Activated CD4-positive, alpha-beta T cell treated with anti-CD3 and anti-CD28 coated beads, Interleukin-2, Interleukin-6, amounts not matched to agents 100 ng/mL and 50 ng/mL, durations not matched to agents 16 hours and 8 hours (primary cell): ENCODE data around the gene DGCR8.

Experiments
- DNase-seq: peaks from one replicate; pipeline ENCODE4 v3.0.0-alpha.2; 2020

Gene DGCR8

DNA sequence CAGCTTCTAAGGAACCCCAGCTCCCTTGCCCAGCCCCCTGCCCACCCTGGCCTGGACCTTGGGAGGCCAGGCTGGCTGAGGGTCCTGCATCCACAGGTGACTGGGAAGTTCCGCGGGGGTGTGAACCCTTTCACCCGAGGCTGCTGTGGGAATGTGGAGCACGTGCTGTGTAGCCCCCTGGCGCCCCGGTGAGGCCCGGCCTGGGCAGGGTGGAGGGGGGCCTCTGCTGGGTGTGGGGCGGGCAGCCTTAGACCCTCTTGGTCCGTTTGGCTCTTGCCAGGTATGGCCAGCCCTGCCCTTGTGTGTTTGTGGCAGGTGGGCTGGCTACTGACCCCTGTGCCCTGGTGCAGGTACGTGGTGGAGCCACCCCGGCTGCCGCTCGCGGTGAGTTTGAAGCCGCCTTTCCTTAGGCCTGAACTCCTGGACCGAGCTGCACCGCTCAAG, 60.5 kb downstream of the DGCR8 start:
- DNase-seq: no peak

DNA sequence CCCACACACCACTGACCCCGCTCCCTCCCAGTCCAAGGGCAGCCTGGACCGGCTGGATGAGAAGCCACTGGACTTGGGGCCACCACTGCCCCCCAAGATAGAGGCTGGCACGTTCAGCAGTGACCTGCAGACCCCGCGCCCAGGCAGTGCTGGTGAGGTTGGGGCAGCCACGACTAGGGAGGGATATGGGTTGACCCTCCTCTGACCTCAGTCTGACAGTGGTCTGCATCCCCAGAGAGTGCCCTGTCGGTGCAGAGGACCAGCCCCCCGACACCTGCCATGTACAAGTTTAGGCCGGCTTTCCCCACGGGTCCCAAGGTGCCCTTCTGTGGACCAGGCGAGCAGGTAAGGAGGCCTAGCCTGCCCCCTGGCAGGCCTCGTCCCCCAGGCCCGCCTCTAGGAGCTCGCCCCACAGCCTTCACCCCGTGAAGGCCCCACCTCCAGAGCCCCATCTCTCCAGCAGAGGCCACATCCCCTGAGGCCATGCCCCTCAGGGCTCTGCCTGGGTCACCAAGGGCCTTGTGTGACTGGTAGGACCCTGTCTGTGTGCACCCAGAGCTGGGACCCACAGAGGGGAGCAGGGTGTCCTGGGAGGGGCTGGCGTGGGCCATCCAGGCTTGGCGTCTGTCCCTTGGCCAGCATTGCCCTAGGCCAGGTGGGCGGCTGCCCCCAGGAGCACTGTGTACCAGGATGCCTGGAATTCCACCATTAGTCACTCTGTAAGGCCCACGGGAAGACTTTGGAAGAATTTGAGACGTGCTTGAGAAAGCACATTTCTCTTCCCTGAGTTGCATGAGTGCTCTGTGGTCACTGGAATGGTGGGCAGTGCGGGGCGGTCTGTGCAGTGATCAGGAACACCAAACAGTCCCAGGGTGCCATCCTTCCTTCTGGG, 61.4 kb downstream of the DGCR8 start:
- DNase-seq: no peak

DNA sequence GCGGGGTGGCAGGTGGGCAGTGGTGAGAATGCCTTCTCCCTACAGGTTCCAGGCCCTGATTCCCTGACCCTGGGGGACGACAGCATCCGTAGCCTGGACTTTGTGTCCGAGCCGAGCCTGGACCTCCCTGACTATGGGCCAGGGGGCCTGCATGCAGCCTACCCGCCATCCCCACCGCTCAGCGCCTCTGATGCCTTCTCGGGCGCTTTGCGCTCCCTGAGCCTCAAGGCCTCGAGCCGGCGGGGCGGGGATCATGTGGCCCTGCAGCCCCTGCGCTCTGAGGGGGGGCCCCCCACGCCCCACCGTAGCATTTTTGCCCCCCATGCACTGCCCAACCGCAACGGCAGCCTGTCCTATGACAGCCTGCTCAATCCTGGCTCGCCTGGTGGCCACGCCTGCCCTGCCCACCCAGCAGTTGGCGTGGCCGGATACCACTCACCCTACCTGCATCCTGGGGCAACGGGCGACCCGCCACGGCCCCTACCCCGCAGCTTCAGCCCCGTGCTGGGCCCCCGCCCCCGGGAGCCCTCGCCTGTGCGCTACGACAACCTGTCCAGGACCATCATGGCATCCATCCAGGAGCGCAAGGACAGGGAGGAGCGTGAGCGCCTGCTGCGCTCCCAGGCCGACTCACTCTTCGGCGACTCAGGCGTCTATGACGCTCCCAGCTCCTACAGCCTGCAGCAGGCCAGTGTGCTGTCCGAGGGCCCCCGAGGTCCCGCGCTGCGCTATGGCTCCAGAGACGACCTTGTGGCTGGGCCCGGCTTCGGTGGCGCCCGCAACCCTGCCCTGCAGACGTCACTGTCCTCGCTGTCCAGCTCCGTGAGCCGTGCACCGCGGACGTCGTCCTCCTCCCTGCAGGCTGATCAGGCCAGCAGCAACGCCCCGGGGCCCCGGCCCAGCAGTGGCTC, 62.9 kb downstream of the DGCR8 start:
- DNase-seq: no peak

DNA sequence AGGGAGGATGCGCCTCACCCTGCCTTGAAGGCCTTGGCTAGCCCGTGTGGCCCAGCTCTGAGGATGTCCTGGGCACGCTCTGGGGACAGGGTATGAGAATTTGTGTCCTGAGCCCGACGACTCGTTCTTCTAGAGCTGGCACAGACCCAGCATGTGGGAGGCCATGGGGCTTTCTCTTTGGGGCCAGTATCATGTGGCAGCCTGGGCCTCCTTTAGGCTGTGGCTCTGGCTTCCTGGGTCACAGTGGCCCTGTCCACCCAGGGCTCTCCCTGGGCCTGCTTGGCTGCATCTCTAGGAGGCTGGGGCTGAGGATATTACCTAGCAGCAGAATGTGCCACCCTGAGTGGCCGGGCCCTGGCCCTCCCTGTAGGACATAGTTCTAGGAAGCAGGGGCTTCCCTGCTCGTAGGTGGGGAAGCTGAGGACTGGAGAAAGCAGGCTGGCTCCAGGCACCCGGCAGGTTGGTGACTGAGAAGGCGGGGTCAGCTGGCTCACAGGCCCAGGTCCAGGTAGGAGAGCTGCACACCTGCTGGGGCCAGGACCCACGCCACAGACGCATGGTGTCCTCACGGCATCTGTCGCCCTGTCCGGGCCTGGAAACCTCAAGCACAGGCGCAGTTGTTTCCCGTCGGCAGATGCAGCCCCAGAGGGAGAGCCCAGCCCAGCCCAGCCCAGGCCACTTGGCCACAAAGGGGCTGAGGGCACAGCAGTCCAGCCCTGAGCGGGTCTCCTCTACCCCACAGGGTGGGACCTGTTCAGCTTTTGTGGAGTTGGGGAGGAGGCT, 64.0 kb downstream of the DGCR8 start:
- DNase-seq: no peak

DNA sequence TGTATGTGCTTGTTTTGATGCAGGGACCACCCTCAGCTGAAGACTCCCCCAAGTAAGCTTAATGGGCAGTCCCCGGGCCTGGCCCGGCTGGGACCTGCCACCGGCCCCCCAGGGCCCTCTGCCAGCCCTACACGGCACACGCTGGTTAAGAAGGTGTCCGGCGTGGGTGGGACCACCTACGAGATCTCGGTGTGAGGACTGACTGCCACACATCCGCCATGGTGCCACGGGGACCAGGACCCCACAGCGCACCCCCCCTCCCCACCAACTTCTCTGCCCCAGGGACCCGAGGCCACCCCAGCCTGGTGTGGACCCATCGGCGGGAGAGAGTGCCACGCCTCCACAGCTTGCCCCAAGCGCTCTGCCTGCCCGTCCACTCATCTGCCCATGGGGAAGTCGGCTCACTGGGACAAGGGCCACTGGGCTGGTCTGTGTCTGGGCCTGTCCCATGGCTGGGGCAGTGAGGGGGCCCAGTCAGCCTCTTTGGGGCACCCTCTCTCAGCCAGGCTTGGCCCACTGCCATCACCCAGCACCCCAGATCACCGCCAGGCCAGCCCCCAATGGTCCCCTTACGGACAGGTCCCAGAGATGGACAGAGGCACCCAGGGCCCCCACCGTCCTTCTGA, 65.3 kb downstream of the DGCR8 start:
- no peak for DNase-seq

DNA sequence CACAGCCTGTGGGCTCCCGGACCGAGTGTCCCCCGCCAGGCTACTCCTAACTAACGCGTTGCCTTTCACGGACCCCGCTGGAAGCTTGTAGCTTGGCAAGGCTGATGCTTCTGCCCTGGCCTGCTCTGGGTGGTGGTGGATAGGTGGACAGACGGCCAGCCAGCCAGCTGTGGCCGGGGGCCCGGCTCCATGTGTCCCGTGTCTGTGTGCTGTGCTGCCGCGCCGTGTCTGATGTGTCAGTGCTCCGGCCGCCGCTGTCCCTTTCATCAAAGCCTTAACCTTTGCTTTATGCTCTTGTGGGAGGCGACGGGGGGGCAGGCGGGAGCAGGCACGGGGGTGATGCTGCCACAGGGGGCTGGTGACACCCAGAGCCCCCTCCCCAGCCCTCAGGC, 65.8 kb downstream of the DGCR8 start:
- no peak for DNase-seq

DNA sequence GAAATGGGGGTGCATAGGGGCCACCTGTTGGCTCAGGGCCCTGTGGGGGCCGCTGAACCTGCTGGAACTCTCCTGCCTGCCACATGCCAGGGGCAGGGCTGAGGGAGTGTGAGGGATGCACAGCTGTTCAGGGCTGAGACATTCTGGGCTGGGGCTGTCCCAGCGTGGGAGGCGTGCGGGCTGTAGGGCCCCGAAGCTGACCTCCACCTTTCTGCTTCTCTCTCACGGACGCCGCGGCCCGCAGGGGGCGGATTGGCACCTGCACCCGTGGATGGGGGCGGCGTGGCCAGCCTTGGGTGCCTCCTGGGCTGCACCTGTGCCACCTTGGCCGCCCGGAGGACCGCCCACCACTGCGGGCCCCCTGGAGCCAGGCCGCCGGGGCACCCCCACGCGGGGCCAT, 66.7 kb downstream of the DGCR8 start:
- DNase-seq: no peak

DNA sequence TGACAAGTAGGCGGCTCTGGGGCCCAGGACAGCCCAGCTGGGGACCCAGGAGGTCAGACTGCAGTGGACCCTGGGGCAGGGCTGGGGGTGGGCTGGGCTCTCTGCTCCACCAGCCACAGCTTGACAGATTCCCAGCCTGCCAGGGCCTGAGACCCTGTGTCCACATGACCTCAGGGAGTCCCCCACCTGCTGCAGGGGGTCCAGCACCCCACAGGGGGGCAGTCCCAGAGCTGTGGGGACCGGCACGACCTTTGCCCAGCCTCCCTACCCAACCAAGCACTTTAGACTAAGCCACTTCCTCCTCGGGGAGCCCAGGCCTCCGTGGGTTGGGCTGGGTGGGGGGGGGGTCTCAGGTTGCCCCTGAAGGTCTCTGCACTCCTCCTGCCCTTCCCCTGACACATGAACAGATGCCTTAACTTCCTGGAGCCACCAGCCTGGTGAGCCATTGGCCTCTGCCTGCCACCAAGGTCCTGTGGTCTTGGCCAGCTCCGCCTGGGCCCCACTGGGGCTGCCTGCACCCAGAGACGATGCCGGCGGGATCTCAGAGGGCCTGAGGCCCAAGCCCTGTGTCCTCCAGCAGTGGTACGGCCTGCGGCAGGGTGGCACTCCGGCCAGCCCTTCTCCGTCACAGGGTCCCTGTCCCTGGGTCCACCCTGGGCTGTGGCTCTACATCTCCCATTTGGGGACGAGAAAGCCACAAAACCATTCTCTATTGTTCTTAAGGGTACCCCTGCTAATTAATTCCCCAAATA, 67.4 kb downstream of the DGCR8 start:
- DNase-seq: no peak

DNA sequence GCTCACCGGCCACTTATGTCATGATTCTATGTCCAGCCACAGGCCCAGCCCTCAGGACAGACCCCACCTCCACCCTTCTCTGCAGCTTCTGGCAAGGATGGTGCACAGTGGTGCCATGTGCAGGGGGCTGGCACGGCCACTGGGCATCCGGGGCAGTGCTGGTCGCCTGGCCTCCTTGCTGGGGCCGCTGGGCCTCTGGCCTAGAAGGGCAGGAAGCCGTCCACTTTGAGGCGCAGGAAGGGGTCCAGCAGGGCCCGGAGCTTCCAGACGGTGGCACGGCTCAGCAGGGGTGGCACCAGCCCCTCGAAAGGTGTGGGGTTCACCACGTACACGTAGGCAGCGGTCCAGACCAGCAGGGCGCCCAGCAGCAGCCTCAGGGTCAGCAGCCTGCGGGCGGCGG, 68.4 kb downstream of the DGCR8 start:
- no peak for DNase-seq

DNA sequence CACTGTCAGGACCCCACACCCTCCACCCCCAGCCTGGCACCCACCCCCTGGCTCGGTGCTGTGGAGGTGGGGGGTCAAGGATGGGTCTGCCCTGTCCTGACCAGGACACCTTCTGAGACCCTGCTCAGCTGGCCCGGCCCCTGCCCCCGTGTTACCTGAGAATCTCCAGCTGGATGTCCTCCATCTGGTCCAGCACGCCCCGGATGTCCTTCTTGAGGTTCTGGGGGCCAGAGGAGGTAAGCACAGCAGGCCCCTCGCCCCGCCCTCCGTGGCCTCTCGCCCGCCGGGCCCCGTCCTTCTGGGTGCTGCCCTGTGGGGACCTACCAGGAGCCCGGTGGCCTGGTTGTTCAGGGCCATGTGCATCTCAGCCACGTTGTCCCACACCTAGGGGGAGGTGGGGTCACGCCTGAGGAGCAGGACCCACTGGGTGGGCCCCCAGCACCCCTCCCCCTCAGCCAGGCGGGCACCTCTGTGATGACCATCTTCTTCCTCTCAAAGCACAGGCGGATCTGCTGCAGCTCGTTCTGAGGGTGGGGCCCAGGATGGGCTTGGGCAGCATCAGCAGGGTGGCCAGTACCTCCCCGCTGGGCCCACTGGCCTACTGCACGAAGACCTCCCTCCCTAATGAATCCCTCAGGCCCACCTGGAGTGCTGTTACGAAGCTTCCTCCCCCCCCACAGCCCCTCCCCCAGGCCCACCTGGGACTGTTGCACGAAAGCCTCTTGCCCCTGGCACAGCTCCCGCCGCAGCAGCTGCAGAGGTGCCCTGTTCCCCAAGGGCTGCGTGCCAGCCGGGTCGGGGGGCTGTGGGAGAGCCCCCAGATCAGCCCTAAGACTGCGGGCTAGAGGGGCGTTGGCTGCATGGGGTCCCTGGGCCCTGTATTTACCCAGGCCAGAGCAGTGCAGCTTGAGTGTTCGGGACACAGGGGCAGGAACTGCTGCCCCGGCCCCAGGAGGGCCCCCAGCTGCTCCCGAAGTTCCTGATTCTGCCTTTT, 69.5 kb downstream of the DGCR8 start:
- no peak for DNase-seq

DNA sequence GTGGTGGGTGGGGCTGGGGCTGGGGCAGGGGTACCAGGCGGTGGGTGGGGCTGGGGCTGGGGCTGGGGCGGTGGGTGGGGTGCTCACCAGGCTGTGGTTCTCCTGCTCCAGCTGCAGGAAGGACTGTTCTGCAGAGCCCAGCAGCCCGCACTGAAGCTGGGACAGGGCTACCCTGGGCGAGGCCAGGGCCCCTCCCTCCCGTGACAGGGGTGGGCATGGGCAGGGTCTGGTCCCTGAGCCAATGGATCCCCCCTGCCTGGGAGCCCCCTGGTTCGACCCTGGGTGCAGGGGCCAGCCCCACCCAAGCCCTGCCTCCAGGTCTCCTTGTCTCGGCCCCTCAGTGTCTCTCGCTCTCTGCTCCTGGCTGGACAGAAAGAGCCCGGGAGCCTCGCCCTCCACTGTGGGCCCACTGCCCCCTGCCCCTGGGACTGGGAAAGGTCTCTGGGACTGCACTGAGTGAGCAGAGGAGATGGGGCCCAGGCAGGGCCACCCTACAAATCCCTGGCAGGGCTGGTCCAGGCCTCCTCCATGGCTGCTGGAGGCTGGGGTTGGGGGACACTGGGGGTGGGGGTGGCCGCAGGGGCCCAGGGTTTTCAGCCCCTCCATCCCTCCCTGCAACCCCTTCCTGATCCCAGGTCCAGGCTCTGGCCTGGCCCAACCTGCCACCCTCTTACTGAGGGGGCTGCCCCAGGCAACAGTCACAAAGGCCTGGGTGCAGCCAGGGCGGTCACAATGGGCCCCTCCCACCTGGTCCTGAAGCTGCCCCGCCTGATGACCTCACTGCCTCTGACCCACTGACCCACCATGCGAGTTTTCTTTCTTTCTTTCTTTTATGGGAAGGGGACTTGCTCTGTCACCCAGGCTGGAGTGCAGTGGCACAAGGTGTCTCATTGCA, 70.6 kb downstream of the DGCR8 start, which contains the start of gene CCDC188:
Gene CCDC188 (minus strand): TSS at position 675 of the 895 bp plus-strand sequence. CDS start 69 bp downstream, at position 606.
- no peak for DNase-seq

DNA sequence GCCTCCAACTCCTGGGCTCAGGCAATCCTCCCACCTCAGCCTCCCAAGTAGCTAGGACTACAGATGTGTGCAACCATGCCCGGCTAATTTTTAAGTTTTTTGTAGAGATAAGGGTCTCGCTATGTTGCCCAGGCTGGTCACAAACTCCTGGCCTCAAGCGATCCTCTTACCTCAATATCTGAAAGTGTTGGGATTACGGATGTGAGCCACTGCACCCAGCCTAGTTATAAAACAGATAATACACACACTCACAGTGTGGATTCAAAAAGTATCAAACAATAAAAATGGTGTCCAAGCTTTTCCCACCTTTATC, 71.2 kb downstream of the DGCR8 start:
- DNase-seq: no peak

DNA sequence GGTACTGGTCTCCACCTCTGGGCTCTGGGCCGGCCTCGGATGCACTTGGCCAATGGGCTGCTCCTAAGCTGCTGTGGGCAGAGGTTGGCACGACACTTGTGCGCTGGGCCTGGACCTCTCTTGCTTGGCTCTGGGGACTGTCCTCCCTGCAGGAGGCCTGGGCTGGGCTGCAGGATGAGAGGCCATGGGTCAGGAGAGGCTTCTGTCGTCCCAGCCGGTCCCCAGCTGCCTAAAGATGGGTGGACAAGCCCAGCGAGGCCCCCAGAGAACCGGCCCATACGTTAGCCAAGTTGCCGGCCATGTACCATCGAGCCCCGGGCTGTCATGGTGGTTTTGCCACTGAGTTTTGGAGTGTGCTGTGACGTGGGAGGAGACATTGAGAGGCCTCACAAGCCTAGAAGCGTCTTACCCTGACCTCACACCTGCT, 72.4 kb downstream of the DGCR8 start:
- no peak for DNase-seq

DNA sequence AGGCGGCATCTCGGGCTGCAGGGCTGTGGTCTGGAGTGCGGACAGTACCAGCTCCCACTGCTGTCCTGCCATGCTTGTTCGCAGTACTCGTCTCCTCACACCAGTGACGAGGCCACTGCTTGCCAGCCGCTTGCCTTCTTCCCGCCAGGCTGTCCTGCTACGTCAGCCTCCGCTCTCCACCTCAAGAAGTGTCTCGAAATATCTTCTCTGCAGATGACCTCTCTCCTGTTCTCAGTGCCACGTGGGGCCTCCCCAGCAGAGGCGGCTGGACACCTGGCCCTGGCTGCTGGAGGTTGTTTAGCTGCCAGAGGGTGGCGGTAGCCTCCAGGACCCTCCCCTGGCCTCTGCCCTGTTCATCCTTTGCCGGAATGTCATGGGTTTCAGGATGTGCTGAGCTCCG, 73.9 kb downstream of the DGCR8 start:
- DNase-seq: no peak

DNA sequence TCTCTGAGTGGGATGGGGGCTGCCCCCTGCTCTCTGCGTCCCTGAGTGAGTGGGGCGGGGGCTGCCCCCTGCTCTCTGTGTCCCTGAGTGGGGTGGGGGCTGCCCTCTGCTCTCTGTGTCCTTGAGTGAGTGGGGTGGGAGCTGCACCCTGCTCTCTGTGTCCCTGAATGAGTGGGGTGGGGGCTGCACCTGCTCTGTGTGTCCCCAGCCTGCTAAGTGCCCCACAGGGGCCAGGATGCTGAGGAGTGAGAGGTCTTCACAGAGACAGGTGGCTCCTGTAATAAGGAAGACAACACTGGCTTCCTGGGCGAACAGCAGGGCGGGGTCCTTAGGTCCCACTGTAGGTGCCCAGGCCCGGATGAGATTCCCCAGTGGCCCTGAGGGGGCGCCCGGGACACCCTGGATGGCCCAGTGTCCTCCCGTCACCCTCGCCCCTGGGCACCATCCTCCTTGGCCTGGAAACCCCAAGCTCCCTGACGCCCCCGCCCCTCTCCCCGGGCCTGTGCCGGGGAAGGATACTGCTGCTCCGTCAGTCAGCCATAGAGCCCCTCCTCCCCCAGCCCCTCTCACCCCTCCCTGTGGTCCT, 74.7 kb downstream of the DGCR8 start:
- DNase-seq: no peak

DNA sequence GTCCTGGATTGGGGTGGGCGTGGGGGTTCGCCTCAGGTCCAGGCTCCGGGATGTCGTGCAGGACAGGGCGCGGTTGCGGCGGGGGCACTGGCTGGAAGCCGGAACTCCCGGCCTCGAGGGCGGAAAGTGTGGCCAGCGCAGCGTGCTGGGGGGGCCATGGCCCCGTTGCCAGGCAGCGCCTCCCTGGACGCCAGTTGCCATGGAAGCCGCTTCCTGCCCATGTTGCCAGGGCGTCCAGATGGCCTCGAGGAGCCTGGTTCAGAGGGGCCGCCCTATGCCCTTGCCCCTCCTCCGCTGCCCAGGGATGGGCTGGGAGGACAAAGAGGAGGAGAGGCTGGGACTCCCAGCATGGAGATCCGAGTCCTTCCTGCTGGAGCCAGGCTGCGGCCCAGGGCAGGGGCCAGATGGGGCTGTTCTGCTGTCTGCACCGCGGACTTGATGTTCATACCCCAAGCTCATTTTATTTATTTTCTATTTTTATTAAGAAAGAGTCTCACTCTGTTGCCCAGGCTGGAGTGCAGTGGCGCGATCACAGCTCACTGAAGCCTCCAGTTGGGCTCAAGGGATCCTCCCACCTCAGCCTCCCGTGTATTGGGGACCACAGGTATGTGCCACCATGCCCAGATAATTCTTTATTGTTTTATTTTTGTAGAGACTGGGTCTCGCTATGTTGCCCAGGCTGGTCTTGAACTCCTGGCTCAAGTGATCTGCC, 75.4 kb downstream of the DGCR8 start:
- DNase-seq: no peak

DNA sequence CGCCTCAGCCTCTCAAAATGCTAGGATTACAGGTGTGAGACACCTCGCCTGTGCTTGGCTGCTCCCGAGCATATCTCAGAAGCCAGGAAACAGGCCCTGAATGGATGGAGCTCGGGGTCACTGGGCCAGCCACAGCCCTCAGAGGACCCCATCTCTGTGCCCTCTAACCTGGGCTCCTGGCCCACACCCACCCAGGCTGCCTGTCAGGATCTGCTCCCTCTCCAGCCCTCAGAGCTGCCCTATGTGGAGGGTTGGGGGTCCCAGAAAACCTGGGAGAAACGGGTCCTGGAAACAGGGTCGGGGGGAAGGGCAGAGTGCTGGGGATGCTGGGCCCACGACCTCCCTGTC, 76.0 kb downstream of the DGCR8 start:
- DNase-seq: no peak
